Mesodermal cell (in vitro differentiated cells): ENCODE results near the gene SNX18. TPM values are rescaled to one million over a fixed set of nuclear protein-coding genes. Genes with fewer than 3 reads are reported as not detected.
A peak's percentile ranks its signal among the peaks of the same experiment; 100 is the strongest.
"Not testable (repeated sequence)": the region's sequence is repeated elsewhere in the genome, so short reads cannot be mapped to it uniquely, and the experiment has no call there.

ENCODE experiments used
- H3K27ac ChIP-seq: 2 replicates; pipeline ENCODE4 v1.7.0; 2013; ENCODE audit warnings: mild to moderate bottlenecking, low read depth, low read length, moderate library complexity; ENCODE audit not compliant: severe bottlenecking
- H3K36me3 ChIP-seq: 2 replicates; pipeline ENCODE4 v1.7.1; 2013; ENCODE audit warnings: mild to moderate bottlenecking, low read length, moderate library complexity; ENCODE audit not compliant: control insufficient read depth, insufficient read depth
- H3K4me1 ChIP-seq: one replicate; pipeline ENCODE4 v1.7.1; 2013; ENCODE audit warnings: mild to moderate bottlenecking, low read length; ENCODE audit not compliant: insufficient read depth, control insufficient read depth, poor library complexity, severe bottlenecking
- H3K4me3 ChIP-seq: 2 replicates; pipeline ENCODE4 v1.7.0; 2013; ENCODE audit warnings: low read length, control low read depth, mild to moderate bottlenecking; ENCODE audit not compliant: insufficient read depth, poor library complexity, severe bottlenecking; ENCODE audit errors: extremely low read depth
- H3K9me3 ChIP-seq: 2 replicates; pipeline ENCODE4 v1.7.1; 2013; ENCODE audit warnings: mild to moderate bottlenecking, low read length, moderate library complexity; ENCODE audit not compliant: control insufficient read depth
- WGBS, 2 experiments: methylation state at CpG; one replicate each; pipeline ENCODE4 v1.1.5; 2013; ENCODE audit warnings: missing lambda C conversion rate in 2 of 2; ENCODE audit not compliant: insufficient coverage in 2 of 2; 5-methylcytosine and 5-hydroxymethylcytosine counted together
- polyA plus RNA-seq, 2 experiments: library from polyadenylated mRNA; stranded (reverse); fragments of 50-300 nt; gene quantifications; one replicate each; pipeline ENCODE4 v1.2.3, GENCODE V29; 2013

SNX18 gene, protein sequence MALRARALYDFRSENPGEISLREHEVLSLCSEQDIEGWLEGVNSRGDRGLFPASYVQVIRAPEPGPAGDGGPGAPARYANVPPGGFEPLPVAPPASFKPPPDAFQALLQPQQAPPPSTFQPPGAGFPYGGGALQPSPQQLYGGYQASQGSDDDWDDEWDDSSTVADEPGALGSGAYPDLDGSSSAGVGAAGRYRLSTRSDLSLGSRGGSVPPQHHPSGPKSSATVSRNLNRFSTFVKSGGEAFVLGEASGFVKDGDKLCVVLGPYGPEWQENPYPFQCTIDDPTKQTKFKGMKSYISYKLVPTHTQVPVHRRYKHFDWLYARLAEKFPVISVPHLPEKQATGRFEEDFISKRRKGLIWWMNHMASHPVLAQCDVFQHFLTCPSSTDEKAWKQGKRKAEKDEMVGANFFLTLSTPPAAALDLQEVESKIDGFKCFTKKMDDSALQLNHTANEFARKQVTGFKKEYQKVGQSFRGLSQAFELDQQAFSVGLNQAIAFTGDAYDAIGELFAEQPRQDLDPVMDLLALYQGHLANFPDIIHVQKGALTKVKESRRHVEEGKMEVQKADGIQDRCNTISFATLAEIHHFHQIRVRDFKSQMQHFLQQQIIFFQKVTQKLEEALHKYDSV
- polyA plus RNA-seq (2013, experiment 1 of 2), result 17.7 TPM
- polyA plus RNA-seq (2013, experiment 2 of 2), result 16.9 TPM

DNA sequence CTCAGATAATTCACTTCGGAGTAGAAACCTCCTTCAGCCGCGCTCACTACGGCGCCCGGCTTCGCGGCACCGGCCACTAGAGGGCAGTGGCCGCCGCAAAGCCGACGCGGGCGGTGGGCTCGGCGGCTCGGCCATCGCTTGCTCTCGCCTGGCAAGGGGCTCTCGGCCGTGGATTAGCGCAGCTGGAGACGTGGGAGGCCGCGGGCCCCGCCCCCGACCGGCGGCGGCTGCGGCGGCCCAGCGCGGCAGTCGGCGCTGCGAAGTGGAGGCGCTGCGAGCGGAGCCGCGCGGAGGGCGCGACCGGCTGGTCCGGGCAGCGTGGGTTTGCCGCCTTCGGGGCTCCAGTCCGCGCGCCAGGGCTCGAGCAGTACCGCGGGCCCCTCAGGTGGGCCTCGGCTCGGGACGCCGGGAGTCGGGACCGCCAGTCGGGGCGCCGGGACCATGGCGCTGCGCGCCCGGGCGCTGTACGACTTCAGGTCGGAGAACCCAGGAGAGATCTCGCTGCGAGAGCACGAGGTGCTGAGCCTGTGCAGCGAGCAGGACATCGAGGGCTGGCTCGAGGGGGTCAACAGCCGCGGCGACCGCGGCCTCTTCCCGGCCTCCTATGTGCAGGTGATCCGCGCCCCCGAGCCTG lies at the start of gene SNX18:
Gene SNX18, plus strand, starts transcription at position 248 of the 634 bp plus-strand sequence. Its CDS starts 194 bp downstream, at position 442.
- H3K4me3 ChIP-seq, result peak within 1 kb of the TSS; percentile 75
- peak within 1 kb of the TSS; percentile 72 for H3K27ac ChIP-seq
- WGBS, 2 experiments, result 0 to 1% methylated on average over 75 to 76 of the region's 88 CpGs
- peaks cover 6% of the 10 kb centered on the region for H3K4me1 ChIP-seq
- H3K9me3 ChIP-seq, result no peaks in the 10 kb centered on the region
- peaks cover 17% of the 10 kb centered on the region for H3K36me3 ChIP-seq

DNA sequence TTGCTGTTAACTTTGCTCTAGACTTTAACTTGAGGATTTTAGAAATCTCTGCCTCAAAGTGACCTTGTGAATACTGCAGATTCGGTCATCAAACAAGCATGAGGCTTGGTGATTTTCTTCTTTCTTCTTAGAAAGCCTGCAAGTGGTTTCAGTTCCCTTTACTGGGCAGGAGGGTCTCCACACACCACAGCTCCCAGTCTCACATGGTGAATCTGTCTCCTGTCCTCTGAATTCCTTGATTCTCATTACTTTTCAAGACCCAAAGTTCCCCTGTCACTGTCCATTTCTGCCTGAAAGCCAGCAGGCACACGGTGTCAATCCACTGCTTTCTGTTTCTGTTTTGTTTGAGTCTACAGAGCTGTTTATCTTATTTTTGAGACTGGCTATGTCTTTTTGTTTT lies 47.9 kb upstream of the SNX18 start:
- Histone ChIP-seq H3K4me1 (no peaks in the 10 kb centered on the region), H3K4me3 (no peak overlapping the region), H3K9me3 (no peaks in the 10 kb centered on the region), H3K36me3 (no peaks in the 10 kb centered on the region), H3K27ac (no peak overlapping the region)
- WGBS, 2 experiments, result 95 to 100% methylated on average over 1 to 2 of the region's 2 CpGs

DNA sequence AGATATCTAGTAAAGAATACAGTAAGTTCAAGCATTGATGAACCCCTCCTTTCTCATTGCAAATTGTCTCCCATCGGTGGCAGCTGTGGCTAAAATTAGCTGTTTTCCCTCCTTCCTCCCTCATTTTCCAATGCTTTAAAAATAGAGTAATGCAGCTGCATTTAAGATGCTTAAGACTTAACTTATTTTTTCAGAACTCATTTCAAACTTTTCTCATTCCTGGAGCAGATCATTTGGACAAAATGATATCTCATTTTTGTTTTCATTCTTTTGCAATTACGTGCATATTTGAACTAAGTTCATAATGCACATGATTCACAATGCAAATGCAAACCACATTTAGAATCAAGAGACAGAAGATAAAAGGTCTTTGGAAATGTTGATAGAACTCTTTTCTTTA lies 47.4 kb upstream of the SNX18 start:
- WGBS, 2 experiments, result no CpG with 5 or more reads among the region's 2 CpGs
- no peak overlapping the region for H3K4me3 ChIP-seq

DNA sequence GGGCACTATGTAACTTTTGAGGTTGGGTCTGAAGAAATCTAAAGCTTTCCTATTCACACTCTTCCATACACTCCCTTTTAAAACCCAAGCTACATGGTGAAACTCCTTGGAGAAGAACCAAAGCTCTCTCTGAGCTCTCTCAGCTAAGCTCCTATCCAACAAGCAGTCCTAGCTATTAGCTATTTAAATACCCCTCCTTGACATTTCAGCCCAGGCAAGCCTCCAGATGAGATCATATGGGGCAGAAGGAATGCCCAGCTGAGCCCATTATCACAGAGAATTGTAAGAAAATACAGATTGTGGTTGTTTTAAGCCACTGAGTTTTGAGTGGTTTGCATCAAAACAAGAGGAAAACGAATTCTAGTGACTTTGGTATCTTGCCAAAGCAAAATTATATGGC lies 46.9 kb upstream of the SNX18 start:
- H3K27ac ChIP-seq, result no peak overlapping the region
- no peaks in the 10 kb centered on the region for H3K36me3 ChIP-seq
- no peak overlapping the region for H3K4me3 ChIP-seq
- WGBS, 2 experiments, result no CpG with 5 or more reads among the region's 1 CpG
- H3K9me3 ChIP-seq, result no peaks in the 10 kb centered on the region
- H3K4me1 ChIP-seq, result no peaks in the 10 kb centered on the region

More for the DNA sequence above, 47.4 kb upstream of the SNX18 start:
- Histone ChIP-seq H3K27ac (no peak overlapping the region), H3K36me3 (no peaks in the 10 kb centered on the region), H3K9me3 (no peaks in the 10 kb centered on the region), H3K4me1 (no peaks in the 10 kb centered on the region)

DNA sequence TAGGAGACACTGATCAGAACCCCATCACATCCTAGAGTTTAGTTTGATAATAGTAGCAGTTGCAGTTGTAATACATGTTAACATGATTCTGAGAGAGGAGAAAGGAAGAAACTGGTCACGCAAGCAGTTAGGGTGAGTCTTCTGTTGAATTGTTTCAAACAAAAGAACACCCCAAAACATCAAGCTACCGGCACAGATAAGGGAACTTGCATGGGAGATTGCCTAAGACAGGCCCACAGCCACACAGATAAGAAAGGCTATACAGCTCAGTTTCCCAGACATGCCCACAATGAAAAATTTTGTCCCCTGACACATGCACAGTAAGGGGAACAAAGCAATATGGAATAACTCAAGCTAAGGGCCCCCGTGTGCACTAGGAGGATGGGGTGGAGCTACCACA lies 46.2 kb upstream of the SNX18 start:
- Histone ChIP-seq H3K27ac (no peak overlapping the region), H3K4me1 (no peaks in the 10 kb centered on the region), H3K4me3 (no peak overlapping the region), H3K36me3 (no peaks in the 10 kb centered on the region), H3K9me3 (no peaks in the 10 kb centered on the region)
- 40% methylated on average over 1 of the region's 3 CpGs for WGBS, 2 experiments

DNA sequence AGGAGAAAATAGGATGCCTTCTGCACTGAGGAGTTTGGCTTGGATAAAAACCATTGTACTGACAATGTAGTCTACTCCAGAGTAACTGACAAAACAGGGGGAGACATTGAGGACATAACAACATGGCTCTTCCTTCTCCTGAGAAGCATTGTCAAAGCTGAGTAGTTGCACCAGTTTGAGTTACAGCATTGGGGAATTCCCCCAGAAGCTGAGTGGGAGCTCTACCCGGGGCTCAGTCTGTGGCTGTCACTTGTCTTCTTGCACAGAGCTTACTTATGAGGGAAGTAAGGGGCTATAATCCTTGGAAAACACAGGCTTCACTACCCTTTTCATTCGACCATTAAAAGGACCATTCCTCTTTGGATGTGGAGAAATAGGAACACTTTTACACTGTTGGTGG lies 40.9 kb upstream of the SNX18 start:
- WGBS, 2 experiments, result 73% methylated on average over 2 of the region's 2 CpGs; no CpG with 5 or more reads in 1 of the 2 experiments
- Histone ChIP-seq H3K36me3 (no peaks in the 10 kb centered on the region), H3K4me1 (no peaks in the 10 kb centered on the region), H3K27ac (no peak overlapping the region), H3K4me3 (no peak overlapping the region), H3K9me3 (no peaks in the 10 kb centered on the region)

DNA sequence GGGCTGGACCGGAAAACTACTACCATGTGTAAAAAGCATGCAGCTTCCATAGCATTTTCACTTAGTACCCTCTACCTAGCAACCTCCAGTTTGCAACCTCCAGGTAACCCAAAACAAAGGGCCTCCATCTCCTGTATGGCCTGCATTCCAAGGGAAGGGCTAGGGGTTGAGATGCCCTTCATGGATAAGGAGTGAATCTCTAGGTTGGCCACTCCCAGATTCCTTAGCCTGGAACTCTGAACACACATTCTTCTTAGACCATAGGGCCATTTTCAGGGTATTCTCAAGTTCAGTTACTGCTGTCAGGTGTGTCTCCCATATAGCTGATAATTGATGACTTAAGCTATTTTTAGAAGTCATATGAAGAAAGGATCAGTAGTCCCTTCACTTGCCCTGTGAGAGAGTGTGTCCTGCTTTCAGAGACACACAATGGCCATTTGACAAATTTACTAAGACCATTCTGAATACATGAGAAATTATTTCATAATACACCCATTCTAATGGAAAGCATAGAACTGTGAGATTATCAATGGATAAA lies 39.5 kb upstream of the SNX18 start:
- no CpG with 5 or more reads among the region's 1 CpG for WGBS, 2 experiments
- Histone ChIP-seq H3K27ac (no peak overlapping the region), H3K9me3 (no peaks in the 10 kb centered on the region), H3K36me3 (no peaks in the 10 kb centered on the region), H3K4me3 (no peak overlapping the region), H3K4me1 (no peaks in the 10 kb centered on the region)

DNA sequence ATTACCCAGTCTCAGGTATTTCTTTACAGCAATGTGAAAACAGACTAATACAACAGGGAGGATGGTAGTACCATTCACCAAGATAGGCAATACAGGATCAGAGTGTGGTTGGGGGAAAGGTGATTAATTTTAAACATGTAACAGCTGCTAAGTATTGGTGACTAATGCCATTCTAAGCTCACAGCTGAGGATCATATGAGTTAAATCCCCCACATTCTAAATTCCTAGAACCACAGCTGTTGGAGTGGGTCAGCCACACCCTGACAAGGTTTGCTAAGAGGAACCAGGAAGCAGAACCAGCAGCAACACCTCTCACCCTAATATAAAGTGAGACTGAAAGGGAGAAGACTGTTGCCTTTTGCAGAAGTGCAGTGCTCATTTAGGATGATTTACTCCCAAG lies 37.3 kb upstream of the SNX18 start:
- no peaks in the 10 kb centered on the region for H3K36me3 ChIP-seq
- no peak overlapping the region for H3K27ac ChIP-seq
- H3K4me1 ChIP-seq, result no peaks in the 10 kb centered on the region
- H3K4me3 ChIP-seq, result no peak overlapping the region
- no peaks in the 10 kb centered on the region for H3K9me3 ChIP-seq

DNA sequence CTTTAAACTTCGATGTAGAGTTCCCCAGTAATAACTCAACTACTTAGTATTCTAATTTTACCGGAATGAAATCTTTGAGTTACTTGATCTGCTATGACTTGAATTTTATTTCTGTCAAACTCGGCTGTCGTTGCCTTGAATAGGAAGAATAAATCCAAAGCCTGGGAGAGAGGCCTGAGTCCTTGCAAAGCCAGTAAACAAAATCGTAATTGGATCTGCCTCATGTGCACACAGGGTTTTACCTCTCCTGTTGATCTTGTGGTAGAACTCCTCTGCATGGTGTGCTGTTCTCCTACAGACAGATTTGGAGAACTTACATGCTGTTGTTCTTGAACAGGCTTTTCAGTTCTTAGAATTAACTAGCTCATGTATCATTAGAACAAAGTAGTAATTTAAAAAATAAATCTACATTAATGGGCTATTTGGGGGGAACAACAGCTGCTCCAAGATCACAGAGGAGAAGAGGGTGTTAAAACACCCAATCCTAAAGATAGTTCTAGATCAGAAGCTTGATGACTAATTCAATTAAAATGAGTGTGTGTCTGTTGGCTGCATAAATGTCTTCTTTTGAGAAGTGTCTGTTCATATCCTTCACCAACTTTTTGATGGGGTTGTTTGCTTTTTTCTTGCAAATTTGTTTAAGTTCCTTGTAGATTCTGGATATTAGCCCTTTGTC lies 33.2 kb upstream of the SNX18 start:
- Histone ChIP-seq H3K4me1 (no peaks in the 10 kb centered on the region), H3K9me3 (no peaks in the 10 kb centered on the region), H3K36me3 (no peaks in the 10 kb centered on the region), H3K4me3 (no peak overlapping the region), H3K27ac (no peak overlapping the region)
- WGBS, 2 experiments, result 87 to 100% methylated on average over 3 to 4 of the region's 5 CpGs

DNA sequence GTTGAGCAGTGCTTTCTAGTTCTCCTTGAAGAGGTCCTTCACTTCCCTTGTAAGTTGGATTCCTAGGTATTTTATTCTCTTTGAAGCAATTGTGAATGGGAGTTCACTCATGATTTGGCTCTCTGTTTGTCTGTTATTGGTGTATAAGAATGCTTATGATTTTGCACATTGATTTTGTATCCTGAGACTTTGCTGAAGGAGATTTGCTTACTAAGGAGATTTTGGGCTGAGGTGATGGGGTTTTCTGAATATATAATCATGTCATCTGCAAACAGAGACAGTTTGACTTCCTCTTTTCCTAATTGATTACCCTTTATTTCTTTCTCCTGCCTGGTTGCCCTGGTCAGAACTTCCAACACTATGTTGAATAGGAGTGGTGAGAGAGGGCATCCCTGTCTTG lies 31.9 kb upstream of the SNX18 start:
- H3K4me3 ChIP-seq, H3K4me1 ChIP-seq, H3K9me3 ChIP-seq, H3K27ac ChIP-seq, H3K36me3 ChIP-seq: not testable (repeated sequence)
